Transverse colon (tissue), 4 donors: ENCODE data around the gene ICE2.

Source experiments
- EP300 ChIP-seq: sonication (generic); formaldehyde crosslinking; IDR thresholded peaks from one replicate; pipeline ENCODE4 v1.6.1; 2017; ENCODE audit warnings: antibody characterized with exemption, low read depth
- POLR2A ChIP-seq: fragments of 450-650 bp; IDR thresholded peaks from one replicate; pipeline ENCODE4 v1.6.1; 2016; ENCODE audit warnings: antibody characterized with exemption, mild to moderate bottlenecking, moderate library complexity
- POLR2AphosphoS5 ChIP-seq, 3 donors: sonication (generic); formaldehyde crosslinking; IDR thresholded peaks; one replicate each; pipeline ENCODE4 v1.6.1; 2016; ENCODE audit warnings: antibody characterized with exemption in 3 of 3
- TF ChIP-seq, protein P1 (sequence below), 5 experiments: fragments of 200-600 bp in 3 of 5; fragments of 450-650 bp in 2 of 5; sonication (generic) in 3 of 5; IDR thresholded peaks; 1 replicate in 2 of 5; 2 replicates in 3 of 5; pipeline ENCODE4 v1.5.1; 2016 to 2017; ENCODE audit warnings: antibody characterized with exemption in 5 of 5, inconsistent platforms in 3 of 5, mild to moderate bottlenecking in 2 of 5, moderate library complexity in 1 of 5

GRCh38 chr15:60454824-60455223, 24.1 kb downstream of the ICE2 start:
- TF ChIP-seq, protein P1, sequence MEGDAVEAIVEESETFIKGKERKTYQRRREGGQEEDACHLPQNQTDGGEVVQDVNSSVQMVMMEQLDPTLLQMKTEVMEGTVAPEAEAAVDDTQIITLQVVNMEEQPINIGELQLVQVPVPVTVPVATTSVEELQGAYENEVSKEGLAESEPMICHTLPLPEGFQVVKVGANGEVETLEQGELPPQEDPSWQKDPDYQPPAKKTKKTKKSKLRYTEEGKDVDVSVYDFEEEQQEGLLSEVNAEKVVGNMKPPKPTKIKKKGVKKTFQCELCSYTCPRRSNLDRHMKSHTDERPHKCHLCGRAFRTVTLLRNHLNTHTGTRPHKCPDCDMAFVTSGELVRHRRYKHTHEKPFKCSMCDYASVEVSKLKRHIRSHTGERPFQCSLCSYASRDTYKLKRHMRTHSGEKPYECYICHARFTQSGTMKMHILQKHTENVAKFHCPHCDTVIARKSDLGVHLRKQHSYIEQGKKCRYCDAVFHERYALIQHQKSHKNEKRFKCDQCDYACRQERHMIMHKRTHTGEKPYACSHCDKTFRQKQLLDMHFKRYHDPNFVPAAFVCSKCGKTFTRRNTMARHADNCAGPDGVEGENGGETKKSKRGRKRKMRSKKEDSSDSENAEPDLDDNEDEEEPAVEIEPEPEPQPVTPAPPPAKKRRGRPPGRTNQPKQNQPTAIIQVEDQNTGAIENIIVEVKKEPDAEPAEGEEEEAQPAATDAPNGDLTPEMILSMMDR (IDR thresholded peaks at IDR 0.05), result no peak
- no peak for TF ChIP-seq EP300
- TF ChIP-seq POLR2AphosphoS5 (IDR thresholded peaks at IDR 0.05), result no peak
- TF ChIP-seq POLR2A, result no peak
